SU-DHL-6 (cell line): ENCODE measurements around the gene PDZD4.

Experiments used
- CTCF ChIP-seq: fragments of 200-600 bp; sonication (generic); IDR thresholded peaks from one replicate; pipeline ENCODE4 v1.5.1; 2017; ENCODE audit warnings: antibody characterized with exemption, mild to moderate bottlenecking, low read length, moderate library complexity; ENCODE audit not compliant: insufficient read depth, poor library complexity, severe bottlenecking
- EZH2phosphoT487 ChIP-seq: fragments of 200-600 bp; sonication (generic), shearing (Covaris generic); conservative IDR thresholded peaks from 2 replicates; pipeline ENCODE4 v1.6.1; 2018; ENCODE audit warnings: mild to moderate bottlenecking, antibody characterized with exemption, low read length, moderate library complexity, mixed read lengths

- TF ChIP-seq CTCF (no peak), EZH2phosphoT487 (no peak)
These were observed 36.8 kb upstream of the PDZD4 start for GRCh38 chrX:153867139-153867538.
